Upper lobe of left lung (tissue), 4 donors: ENCODE data around the gene EXOC4.

Experiments used
- EP300 ChIP-seq, 4 donors: sonication (generic); formaldehyde crosslinking; IDR thresholded peaks; one replicate each; pipeline ENCODE4 v1.5.1; 2017; ENCODE audit warnings: antibody characterized with exemption in 4 of 4, control low read depth in 2 of 4
- POLR2A ChIP-seq, 4 donors: fragments of 450-650 bp; IDR thresholded peaks; one replicate each; pipeline ENCODE4 v1.5.1; 2016 to 2017; ENCODE audit warnings: antibody characterized with exemption in 4 of 4, mild to moderate bottlenecking in 2 of 4
- POLR2AphosphoS5 ChIP-seq, 2 donors: sonication (generic); formaldehyde crosslinking; IDR thresholded peaks; one replicate each; pipeline ENCODE4 v1.5.1; 2017; ENCODE audit warnings: antibody characterized with exemption in 2 of 2
- TF ChIP-seq, protein P1 (sequence below), 6 experiments: fragments of 450-650 bp in 4 of 6; fragments of 200-600 bp in 2 of 6; sonication (generic) in 2 of 6; IDR thresholded peaks; one replicate each; pipeline ENCODE4 v1.5.1; 2016 to 2019; ENCODE audit warnings: antibody characterized with exemption in 6 of 6

DNA sequence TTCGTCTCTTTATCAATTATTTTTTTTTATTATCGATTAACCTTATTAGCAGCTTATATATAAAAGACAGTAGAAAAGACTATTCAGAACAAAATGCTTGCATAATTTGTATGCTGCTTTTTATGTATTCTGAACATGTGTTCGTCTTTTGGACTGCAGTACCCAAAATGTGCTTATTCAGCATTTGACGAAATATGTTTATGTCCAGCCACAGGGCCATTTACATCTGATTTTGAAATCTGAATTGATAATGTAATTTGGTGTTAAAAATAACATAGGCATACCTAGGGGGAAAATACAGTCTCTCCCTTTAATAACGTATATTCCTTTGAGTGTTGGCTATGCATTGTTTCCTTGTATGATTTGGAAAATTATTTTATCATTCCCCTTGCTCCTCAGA is 386.0 kb downstream of the EXOC4 start:
- TF ChIP-seq, protein P1, sequence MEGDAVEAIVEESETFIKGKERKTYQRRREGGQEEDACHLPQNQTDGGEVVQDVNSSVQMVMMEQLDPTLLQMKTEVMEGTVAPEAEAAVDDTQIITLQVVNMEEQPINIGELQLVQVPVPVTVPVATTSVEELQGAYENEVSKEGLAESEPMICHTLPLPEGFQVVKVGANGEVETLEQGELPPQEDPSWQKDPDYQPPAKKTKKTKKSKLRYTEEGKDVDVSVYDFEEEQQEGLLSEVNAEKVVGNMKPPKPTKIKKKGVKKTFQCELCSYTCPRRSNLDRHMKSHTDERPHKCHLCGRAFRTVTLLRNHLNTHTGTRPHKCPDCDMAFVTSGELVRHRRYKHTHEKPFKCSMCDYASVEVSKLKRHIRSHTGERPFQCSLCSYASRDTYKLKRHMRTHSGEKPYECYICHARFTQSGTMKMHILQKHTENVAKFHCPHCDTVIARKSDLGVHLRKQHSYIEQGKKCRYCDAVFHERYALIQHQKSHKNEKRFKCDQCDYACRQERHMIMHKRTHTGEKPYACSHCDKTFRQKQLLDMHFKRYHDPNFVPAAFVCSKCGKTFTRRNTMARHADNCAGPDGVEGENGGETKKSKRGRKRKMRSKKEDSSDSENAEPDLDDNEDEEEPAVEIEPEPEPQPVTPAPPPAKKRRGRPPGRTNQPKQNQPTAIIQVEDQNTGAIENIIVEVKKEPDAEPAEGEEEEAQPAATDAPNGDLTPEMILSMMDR (IDR thresholded peaks at IDR 0.05), result no peak
- TF ChIP-seq POLR2A (IDR thresholded peaks at IDR 0.05) (no peak), EP300 (IDR thresholded peaks at IDR 0.05) (no peak), POLR2AphosphoS5 (IDR thresholded peaks at IDR 0.05) (no peak)
